ENCODE data around the gene NBEAL1.

GRCh38 chr2:203135105-203135504, 120.4 kb downstream of the NBEAL1 start:
- TF ChIP-seq POLR2A (IDR thresholded peaks at IDR 0.05; ENCODE audit: low read depth, low read length) (no peak), POLR2AphosphoS5 (IDR thresholded peaks at IDR 0.05; ENCODE audit: low read depth, low read length) (no peak)

Measured in GM12892 (cell line).